GM08714 (cell line): ENCODE data around the gene ARHGAP23.

Experiments
- H3K4me3 ChIP-seq: fragments of 200-500 bp; sonication (Bioruptor generic); 2 replicates; pipeline ENCODE4 v1.5.1; 2014; ENCODE audit warnings: mild to moderate bottlenecking, low read length, inconsistent platforms
- ZNF274 ChIP-seq: IDR thresholded peaks from 2 replicates; pipeline ENCODE4 v1.6.1; 2012; ENCODE audit warnings: mild to moderate bottlenecking, low read depth, low read length

Gene ARHGAP23

GRCh38 chr17:38416840-38417209 lies 11.4 kb upstream of the ARHGAP23 start:
- no peak overlapping the region for H3K4me3 ChIP-seq
- TF ChIP-seq ZNF274, result no peak

DNA sequence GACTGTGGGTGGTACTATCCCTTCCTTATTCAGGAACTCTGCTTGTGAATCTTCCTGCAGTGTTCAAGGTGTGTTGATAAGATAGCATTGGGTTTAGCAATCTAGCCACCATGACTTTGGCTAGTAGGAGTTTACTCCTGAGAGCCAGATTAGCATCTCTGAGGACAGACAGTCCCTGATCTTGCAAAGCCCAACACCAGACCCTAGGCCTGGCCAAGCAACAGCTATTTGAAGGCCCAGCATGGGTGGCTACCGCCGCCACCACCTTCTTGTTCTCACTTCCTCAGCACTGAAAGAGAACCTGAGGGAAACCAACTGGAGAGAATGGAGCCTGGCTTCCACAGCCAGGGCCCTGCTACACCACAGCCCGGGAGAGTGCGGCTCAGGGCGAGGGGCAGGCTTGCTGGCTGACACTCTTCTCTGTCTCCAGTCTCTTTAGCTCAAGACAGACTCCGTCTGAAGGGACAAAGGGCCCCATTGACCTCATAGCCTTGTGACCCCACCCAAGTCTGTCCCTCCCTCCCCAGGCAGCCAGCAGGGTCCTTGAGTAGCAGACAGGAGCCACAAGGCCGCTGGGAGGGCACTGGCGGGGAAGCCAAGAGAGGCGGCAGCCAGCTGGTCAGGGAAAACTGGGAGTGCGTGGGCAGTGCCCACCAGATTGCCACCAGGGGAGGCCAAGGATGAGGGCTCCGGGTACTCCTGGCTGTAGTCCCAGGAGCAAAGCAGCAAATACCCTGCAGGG lies 10.9 kb upstream of the ARHGAP23 start:
- no peak overlapping the region for H3K4me3 ChIP-seq
- TF ChIP-seq ZNF274, result no peak

DNA sequence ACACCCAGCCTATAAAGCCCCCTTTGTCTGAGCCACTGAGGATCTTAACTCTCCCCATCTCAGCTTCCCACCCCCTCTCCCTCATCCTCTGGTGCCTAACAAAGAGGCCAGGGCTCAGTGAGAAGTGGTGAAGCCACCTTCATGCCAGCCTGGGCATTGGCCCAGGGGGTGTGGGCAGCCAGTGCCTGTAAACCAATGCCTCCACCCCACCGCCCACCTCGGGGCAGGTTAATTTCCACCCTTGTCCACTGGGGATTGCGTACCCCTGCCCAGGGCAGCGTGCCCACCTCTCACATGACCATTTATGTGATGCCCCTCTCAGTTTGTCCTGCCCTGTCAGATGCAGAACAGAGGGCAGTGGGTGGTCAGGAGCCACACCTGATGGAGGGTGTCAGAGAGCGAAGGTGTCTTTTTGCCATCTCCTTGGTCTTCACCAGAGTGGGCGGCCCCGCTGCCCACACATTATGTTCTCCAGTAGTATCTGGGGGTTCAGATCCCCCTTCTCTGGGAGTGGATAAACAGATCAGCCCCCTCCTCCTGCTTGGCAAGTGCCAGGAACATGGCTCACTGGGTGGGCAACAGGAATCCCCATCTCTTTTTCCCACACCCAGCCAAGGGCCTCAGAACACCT lies 10.1 kb upstream of the ARHGAP23 start:
- H3K4me3 ChIP-seq, result no peak overlapping the region
- no peak for TF ChIP-seq ZNF274

DNA sequence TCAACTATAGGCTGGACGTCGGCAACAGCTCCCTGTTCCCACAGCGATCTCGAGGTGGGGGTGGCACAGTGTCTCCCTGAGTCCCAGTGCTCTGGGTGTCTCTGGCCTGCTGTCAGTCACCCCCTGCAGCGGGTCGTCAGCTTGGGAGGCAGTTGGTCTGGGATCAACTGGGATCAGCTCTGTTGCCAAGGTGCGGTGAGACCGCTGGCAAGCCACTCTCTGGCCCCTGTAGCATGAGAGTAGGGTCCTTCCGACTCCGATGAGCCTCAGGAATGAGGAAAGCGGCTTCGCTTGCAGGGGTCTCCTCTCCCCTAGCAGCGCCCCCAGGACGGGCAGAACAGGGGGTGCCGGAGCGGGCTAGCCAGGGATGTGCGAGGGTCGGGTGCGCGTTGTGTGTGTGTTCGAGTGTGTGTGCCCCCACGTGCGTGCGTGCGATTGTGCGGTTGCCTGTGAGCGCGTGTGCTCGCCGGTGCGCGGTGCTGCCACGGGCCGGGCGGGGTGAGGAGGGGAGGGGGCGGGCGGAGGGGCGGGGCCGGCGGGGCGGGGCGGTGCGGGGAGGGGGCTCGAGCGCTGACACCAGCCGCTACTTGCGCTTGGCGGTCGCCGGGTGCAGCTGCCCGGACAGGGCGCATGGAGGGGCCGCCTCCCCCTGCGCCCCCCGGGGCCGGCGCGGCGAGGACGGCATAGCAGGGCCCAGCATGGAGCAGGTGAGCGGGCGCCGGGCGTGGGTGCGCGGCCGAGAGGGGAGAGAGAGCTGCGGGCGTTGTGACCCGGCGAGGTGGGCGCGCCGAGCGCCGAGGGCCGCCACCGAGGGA lies 9.4 kb upstream of the ARHGAP23 start:
- H3K4me3 ChIP-seq, result no peak overlapping the region
- TF ChIP-seq ZNF274, result no peak

DNA sequence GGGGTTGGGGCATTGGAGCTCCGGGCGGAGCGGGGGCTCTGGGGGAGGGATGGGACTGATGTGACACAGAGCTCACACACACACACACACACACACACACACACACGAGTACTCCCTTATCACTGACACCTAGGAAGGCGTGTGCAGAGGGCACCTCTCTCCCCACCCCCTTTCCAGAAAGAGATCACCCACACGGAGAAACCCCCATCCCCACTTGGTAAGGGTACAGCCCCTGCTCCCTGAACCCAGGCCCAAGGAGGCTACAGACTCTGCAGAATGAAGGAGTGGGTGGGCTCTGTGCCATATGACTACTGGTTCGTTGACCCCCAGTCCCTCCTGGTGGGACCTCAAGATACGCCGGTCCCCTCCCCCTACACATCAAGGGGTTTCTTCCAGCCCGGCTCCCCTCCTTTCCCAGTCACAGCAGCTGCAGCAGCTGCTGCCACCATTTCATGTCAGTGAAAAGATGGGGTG lies 8.7 kb upstream of the ARHGAP23 start:
- TF ChIP-seq ZNF274, result no peak
- no peak overlapping the region for H3K4me3 ChIP-seq

DNA sequence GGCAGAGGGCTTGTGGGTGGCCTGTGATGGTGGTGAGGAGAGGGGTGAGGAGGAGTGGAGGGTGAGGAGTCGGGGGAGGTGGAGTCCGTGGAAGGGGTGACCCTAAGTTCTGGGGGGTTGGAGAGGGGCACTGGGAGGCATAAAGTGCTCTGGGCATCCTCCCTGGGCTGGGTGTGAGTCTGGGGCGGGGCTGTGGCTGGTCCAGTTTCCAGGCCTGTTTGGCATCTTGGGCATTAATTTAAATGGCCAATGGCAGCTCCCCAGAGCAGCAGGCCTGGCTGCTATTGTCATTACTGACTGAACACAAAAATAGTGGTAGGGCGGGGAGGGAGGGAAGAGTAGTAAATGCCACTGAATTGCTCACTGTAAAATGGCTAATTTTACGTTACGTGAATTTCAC lies 7.7 kb upstream of the ARHGAP23 start:
- H3K4me3 ChIP-seq, result no peak overlapping the region
- no peak for TF ChIP-seq ZNF274

DNA sequence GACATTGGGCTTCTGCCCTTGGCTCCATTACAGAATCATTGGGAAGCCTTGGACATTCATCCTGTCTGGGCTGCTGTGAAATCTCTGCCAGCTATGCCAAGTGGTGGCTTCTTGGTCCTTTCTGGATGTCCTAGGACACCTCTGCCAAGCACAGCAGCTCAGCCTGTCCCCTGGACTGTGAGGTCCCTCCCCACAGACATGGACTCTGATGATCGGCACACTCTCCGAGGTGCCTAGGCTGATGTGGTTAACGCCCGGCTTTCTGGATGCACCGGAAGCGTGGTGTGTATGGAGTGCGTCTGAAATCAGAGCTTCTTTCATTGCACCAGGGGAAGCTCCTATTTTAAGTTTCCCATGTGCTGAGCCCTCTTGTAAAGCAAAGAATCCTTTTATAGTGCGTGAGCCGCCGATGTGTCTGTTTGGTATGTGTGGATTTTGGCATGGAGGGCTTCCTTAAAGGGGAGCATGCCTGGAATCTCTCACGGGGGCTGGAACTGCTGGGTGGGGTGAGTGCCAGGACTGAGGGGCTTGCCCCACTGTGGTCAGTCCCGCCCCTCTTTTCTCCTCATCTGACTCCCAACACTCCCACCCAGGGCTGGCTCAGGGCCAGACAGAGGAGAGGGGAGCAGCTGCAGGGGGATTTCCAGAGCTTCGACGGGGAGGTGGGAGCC lies 7.0 kb upstream of the ARHGAP23 start:
- no peak overlapping the region for H3K4me3 ChIP-seq
- no peak for TF ChIP-seq ZNF274

DNA sequence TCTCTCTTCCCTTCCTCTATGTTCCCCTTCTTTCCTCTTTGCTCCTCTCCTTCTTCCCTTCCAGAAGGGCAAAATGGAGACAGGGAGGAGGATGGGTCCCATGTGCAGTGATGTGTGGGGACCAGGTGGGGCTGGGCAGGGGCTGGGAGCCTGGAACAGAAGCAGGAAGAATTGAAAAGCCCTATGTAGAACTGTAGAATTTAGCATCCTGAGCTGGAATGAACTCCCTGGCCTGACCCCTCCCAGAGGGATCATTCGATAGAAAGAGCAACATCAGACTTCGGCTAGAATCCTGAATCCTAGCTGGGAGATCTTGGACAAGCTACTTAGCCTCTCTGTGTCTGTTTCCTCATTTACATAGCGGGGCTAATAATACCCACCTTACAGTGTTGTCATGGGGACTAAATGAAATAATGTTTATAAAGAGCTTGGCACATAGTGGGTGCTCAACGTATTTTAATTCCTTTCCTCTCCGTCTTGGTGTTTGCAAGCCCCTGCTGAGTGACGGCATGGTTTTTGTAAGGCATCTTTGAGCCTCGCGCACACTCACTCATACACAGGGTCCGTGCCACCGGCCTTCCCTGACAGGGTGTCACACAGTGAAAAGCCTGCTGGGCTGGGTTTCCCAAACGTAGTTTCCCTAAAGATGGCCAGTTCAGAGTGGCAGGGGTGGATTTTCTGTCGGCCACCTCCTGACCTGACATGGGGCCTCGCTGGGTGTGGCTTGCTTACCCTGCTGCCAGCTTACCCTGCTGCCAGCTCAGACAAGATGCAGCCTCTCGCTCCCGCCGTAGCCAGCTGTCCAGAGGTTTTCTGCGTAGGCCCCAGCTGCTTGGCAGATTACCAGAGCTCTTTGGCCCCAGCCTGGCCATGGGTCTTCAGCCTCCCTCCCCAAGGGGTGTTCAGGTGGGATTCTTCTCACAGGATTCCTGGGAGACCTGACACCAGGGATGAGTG lies 6.1 kb upstream of the ARHGAP23 start:
- TF ChIP-seq ZNF274, result no peak
- no peak overlapping the region for H3K4me3 ChIP-seq

DNA sequence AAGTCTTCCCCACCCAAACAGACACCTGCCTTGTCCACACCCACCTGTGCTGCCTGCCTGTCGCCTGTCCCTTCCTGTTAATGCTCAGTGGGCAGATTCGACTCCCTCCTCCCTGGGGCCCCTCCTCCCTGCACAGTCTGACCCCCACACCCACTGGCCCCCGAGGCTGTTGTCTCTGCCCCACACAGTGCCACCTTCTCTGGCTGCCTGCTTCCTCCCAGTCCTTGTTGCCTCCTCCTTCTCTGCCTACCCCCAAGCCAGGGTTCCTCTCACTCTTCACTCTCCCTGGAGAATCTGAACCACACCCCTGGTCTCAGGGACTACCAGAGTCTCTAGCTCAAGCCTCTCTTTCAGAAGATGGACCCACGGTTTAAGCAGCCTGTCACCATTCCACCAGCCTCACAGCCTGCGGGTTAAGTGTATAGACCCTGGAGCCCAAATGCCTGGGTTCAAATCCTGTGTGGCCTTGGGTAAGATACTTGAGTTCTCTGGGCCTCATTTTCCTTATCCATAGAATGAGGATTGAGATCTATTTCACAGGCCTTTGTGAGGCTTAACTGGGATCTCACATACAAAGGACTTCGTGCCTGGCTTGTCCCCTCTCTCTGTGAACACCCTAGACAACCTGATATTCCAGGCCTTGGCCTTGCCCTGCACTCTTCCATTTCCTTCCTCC lies 3.8 kb upstream of the ARHGAP23 start:
- TF ChIP-seq ZNF274, result no peak
- H3K4me3 ChIP-seq, result no peak overlapping the region

- no peak overlapping the region for H3K4me3 ChIP-seq
- TF ChIP-seq ZNF274, result no peak
These were observed 3.2 kb upstream of the ARHGAP23 start for GRCh38 chr17:38425031-38425430.

DNA sequence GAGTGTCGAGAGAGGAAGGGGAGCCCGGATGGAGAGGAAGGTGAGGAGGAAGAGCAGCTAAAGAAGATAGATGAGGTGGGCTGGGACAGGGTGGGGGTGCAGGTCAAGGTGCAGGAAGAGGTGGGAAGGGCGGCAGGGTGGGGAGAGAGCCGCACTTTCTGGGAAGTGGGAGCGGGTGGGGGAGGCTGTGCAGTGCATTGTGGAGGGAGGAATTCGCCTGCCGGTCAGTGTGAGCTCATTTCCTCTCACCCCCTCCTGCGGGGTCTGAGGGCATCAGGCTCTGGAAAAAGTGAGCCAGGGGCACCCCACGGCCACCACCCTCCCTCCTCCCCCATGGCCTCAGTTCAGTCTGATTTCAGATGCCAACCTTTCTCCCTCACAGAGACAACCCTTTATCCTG lies 2.5 kb upstream of the ARHGAP23 start:
- H3K4me3 ChIP-seq, result no peak overlapping the region
- TF ChIP-seq ZNF274, result no peak

DNA sequence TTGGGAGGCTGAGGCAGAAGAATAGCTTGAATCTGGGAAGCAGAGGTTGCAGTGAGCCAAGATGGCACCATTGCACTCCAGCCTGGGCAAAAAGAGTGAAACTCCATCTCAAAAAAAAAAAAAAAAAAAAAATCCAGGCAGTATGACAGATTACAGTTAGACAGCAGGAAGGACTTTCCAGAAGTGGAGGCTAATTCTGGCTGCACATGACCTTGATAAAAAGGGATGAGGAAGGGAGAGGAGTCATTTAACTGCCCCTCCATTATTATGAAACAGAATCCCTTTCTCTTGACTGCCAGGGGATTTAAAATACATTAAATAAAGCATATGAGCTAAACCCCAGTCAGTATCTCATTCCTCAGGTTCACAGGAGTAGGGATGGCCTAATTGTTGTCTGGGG lies 1.8 kb upstream of the ARHGAP23 start:
- H3K4me3 ChIP-seq, result no peak overlapping the region
- TF ChIP-seq ZNF274, result no peak
